SK-N-SH (cell line): ENCODE measurements around the gene LARGE1. TPM values are rescaled to one million over a fixed set of nuclear protein-coding genes. Genes with fewer than 3 reads are reported as not detected.

Experiments used
- CTCF ChIA-PET: fragments of 300-600, 350-600 bp; formaldehyde crosslinking; extraction: SDS; loops from one replicate; lab custom pipeline; 2021; lab: Yijun Ruan, JAX
- POLR2A ChIA-PET: fragments of 350-600 bp; sonication (Branson Sonifier 250); formaldehyde crosslinking; extraction: SDS; loops from one replicate; lab custom pipeline; 2020; ENCODE audit warnings: antibody characterized with exemption, inconsistent platforms; lab: Yijun Ruan, JAX
- DNase-seq: peaks from one replicate; pipeline ENCODE4 v3.0.0; 2012
- H2AFZ ChIP-seq: fragments of 200-600 bp; sonication (generic); 2 replicates; pipeline ENCODE4 v1.8.1; 2016; ENCODE audit warnings: antibody characterized with exemption, mild to moderate bottlenecking, low read depth
- H3F3A ChIP-seq: fragments of 200-600 bp; sonication (generic); replicated peaks from 2 replicates; pipeline ENCODE3; 2016; ENCODE audit warnings: antibody characterized with exemption, mild to moderate bottlenecking; ENCODE audit not compliant: insufficient read depth
- H3K27ac ChIP-seq, 2 experiments: fragments of 200-500 bp in 1 of 2; fragments of 200-600 bp in 1 of 2; sonication (Bioruptor generic) in 1 of 2; sonication (generic), shearing (Covaris generic) in 1 of 2; 2 replicates each; pipeline versions ENCODE4 v1.5.1 to v1.6.1; 2014 to 2016; ENCODE audit warnings: low read depth in 2 of 2, inconsistent platforms in 1 of 2, low read length in 1 of 2, mild to moderate bottlenecking in 1 of 2, mixed read lengths in 1 of 2
- H3K27me3 ChIP-seq: fragments of 200-600 bp; sonication (generic), shearing (Covaris generic); 2 replicates; pipeline ENCODE4 v1.6.1; 2016; ENCODE audit warnings: mixed run types; ENCODE audit not compliant: insufficient read depth
- H3K36me3 ChIP-seq, 2 experiments: fragments of 200-500 bp in 1 of 2; fragments of 200-600 bp in 1 of 2; sonication (Bioruptor generic) in 1 of 2; sonication (generic) in 1 of 2; replicated peaks in 1 of 2; 2 replicates each; pipeline versions ENCODE3 to v1.5.1; 2014 to 2016; ENCODE audit warnings: low read length in 1 of 2, mild to moderate bottlenecking in 1 of 2; ENCODE audit not compliant: insufficient read depth in 2 of 2, control insufficient read depth in 1 of 2
- H3K4me1 ChIP-seq, 2 experiments: fragments of 200-500 bp in 1 of 2; fragments of 200-600 bp in 1 of 2; sonication (Bioruptor generic) in 1 of 2; sonication (generic), shearing (Covaris generic) in 1 of 2; 2 replicates each; pipeline versions ENCODE4 v1.5.1 to v1.6.1; 2014 to 2016; ENCODE audit warnings: low read depth in 1 of 2, low read length in 1 of 2, mixed run types in 1 of 2; ENCODE audit not compliant: insufficient read depth in 2 of 2, control insufficient read depth in 1 of 2
- H3K4me2 ChIP-seq: fragments of 200-600 bp; sonication (generic), shearing (Covaris generic); 2 replicates; pipeline ENCODE4 v1.6.1; 2017; ENCODE audit warnings: mixed run types
- H3K4me3 ChIP-seq, 2 experiments: fragments of 200-500 bp in 1 of 2; fragments of 200-600 bp in 1 of 2; sonication (Bioruptor generic) in 1 of 2; sonication (generic), shearing (Covaris generic) in 1 of 2; 2 replicates each; pipeline versions ENCODE4 v1.5.1 to v1.8.1; 2014 to 2016; ENCODE audit warnings: low read depth in 2 of 2, inconsistent platforms in 1 of 2, low read length in 1 of 2, mild to moderate bottlenecking in 1 of 2, mixed read lengths in 1 of 2, moderate library complexity in 1 of 2
- H3K79me2 ChIP-seq: fragments of 200-600 bp; sonication (generic); 2 replicates; pipeline ENCODE4 v1.8.1; 2017; ENCODE audit warnings: mild to moderate bottlenecking; ENCODE audit not compliant: insufficient read depth
- H3K9ac ChIP-seq: fragments of 200-600 bp; sonication (generic); 2 replicates; pipeline ENCODE4 v1.6.1; 2017; ENCODE audit warnings: mixed run types
- H3K9me2 ChIP-seq: fragments of 200-600 bp; sonication (generic); 2 replicates; pipeline ENCODE4 v1.6.1; 2017; ENCODE audit warnings: mixed run types
- H3K9me3 ChIP-seq: fragments of 200-600 bp; sonication (generic); 2 replicates; pipeline ENCODE4 v1.6.1; 2017; ENCODE audit warnings: mixed run types, mild to moderate bottlenecking, moderate library complexity
- H4K20me1 ChIP-seq: fragments of 200-600 bp; sonication (generic); 2 replicates; pipeline ENCODE4 v1.6.1; 2017; ENCODE audit warnings: mild to moderate bottlenecking, mixed run types; ENCODE audit not compliant: insufficient read depth
- CHD2 ChIP-seq: fragments of 150-350 bp; IDR thresholded peaks from 2 replicates; pipeline ENCODE4 v1.6.1; 2018; ENCODE audit warnings: low read length; ENCODE audit not compliant: partially characterized antibody
- CTCF ChIP-seq: fragments of 200-600 bp; sonication (generic); IDR thresholded peaks from 2 replicates; pipeline ENCODE4 v1.6.1; 2017; ENCODE audit warnings: antibody characterized with exemption, mild to moderate bottlenecking, moderate library complexity
- EP300 ChIP-seq, 2 experiments: IDR thresholded peaks; 2 replicates each; pipeline versions ENCODE4 v1.4.0 to v1.6.1; 2012; ENCODE audit warnings: borderline replicate concordance in 1 of 2, low read depth in 1 of 2, low read length in 1 of 2
- GATA2 ChIP-seq: sonication (generic); formaldehyde crosslinking; IDR thresholded peaks from 2 replicates; pipeline ENCODE4 v1.5.0; 2020; ENCODE audit warnings: mild to moderate bottlenecking, missing genetic modification reagents
- IRF3 ChIP-seq: fragments of 150-350 bp; IDR thresholded peaks from 2 replicates; pipeline ENCODE4 v1.6.1; 2016; ENCODE audit warnings: mild to moderate bottlenecking, low read depth, low read length
- MXI1 ChIP-seq: IDR thresholded peaks from 2 replicates; pipeline ENCODE4 v1.6.1; 2012; ENCODE audit warnings: mild to moderate bottlenecking, low read depth, low read length, improper control_type of control experiment
- POLR2AphosphoS5 ChIP-seq: IDR thresholded peaks from 2 replicates; pipeline ENCODE4 v1.6.1; 2012; ENCODE audit warnings: low read depth, low read length
- RAD21 ChIP-seq: IDR thresholded peaks from 2 replicates; pipeline ENCODE4 v1.6.1; 2012; ENCODE audit warnings: mild to moderate bottlenecking, low read length
- RCOR1 ChIP-seq: fragments of 150-350 bp; IDR thresholded peaks from 2 replicates; pipeline ENCODE4 v1.6.1; 2017; ENCODE audit warnings: antibody characterized with exemption, low read length
- REST ChIP-seq: IDR thresholded peaks from 2 replicates; pipeline ENCODE4 v1.6.1; 2012; ENCODE audit warnings: mild to moderate bottlenecking, low read depth, low read length, moderate library complexity
- RXRA ChIP-seq: IDR thresholded peaks from 2 replicates; pipeline ENCODE4 v1.4.0; 2012; ENCODE audit warnings: low read depth, mild to moderate bottlenecking, borderline replicate concordance
- SMC3 ChIP-seq: IDR thresholded peaks from 2 replicates; pipeline ENCODE4 v1.6.1; 2012; ENCODE audit warnings: low read depth, low read length, improper control_type of control experiment
- TAF1 ChIP-seq: IDR thresholded peaks from 2 replicates; pipeline ENCODE4 v1.6.1; 2012; ENCODE audit warnings: low read depth, mild to moderate bottlenecking, low read length, moderate library complexity, borderline replicate concordance
- TEAD4 ChIP-seq: IDR thresholded peaks from 2 replicates; pipeline ENCODE4 v1.4.0; 2012; ENCODE audit warnings: mild to moderate bottlenecking, borderline replicate concordance; ENCODE audit not compliant: insufficient read depth
- YY1 ChIP-seq: IDR thresholded peaks from 2 replicates; pipeline ENCODE4 v1.4.0; 2012; ENCODE audit warnings: low read depth, mild to moderate bottlenecking
- ZBTB33 ChIP-seq: IDR thresholded peaks from 2 replicates; pipeline ENCODE4 v1.4.0; 2012; ENCODE audit warnings: low read depth, borderline replicate concordance
- WGBS: methylation state at CpG from one replicate; pipeline ENCODE4 v1.1.6; 2017; ENCODE audit warnings: low lambda C conversion rate; 5-methylcytosine and 5-hydroxymethylcytosine counted together
- polyA plus RNA-seq, 3 experiments: library from polyadenylated mRNA; depleted of rRNA; stranded (reverse); fragments of >200 nt; gene quantifications; 2 replicates each; pipeline ENCODE4 v1.2.3, GENCODE V29; 2012

LARGE1 gene
- polyA plus RNA-seq, 1 of the 3 experiments (the other 2 are of a cell fraction) = 1.1 TPM

GRCh38 chr22:33519071-33519973 is 401.0 kb downstream of the LARGE1 start:
- H3K4me1 ChIP-seq = no peaks in the 10 kb centered on the region
- H3K36me3 ChIP-seq = no peaks in the 10 kb centered on the region
- no peak overlapping the region for H3K27ac ChIP-seq
- CTCF ChIA-PET = interaction anchor here (0.7 to 6.3 kb wide), 46 partner anchors 9 to 1504 kb away, joined by 3 to 60 read pairs (median 5); partner anchors contain the start of gene LARGE1
- TF ChIP-seq REST (no peak), RAD21 (peak; percentile 78), CHD2 (no peak), SMC3 (peak; percentile 45; the same call in 1 of the 2 replicates), TAF1 (no peak), IRF3 (no peak), EP300 (IDR thresholded peaks at IDR 0.05; ENCODE audit: borderline replicate concordance in 1 of 2, low read depth in 1 of 2, low read length in 1 of 2) (no peak), POLR2AphosphoS5 (no peak), YY1 (no peak), RCOR1 (no peak), ZBTB33 (no peak), TEAD4 (no peak), CTCF (peak; percentile 53), MXI1 (no peak), GATA2 (CRISPR knock-in tag) (no peak), RXRA (no peak)
- TF ChIP-seq, all 33 proteins: peak for 3
- H3F3A ChIP-seq = no peaks in the 10 kb centered on the region
- no peak overlapping the region for H2AFZ ChIP-seq
- no peaks in the 10 kb centered on the region for H3K9me2 ChIP-seq
- no peaks in the 10 kb centered on the region for H3K9me3 ChIP-seq
- no peak overlapping the region for H3K4me2 ChIP-seq
- 55% methylated on average over 13 of the region's 13 CpGs for WGBS
- H4K20me1 ChIP-seq = no peaks in the 10 kb centered on the region
- H3K4me3 ChIP-seq = no peak overlapping the region; a peak in 1 of 4 replicates
- POLR2A ChIA-PET = no interaction called here
- peak; percentile 69 for DNase-seq
- H3K27me3 ChIP-seq = no peaks in the 10 kb centered on the region
- H3K9ac ChIP-seq = no peak overlapping the region
- no peaks in the 10 kb centered on the region for H3K79me2 ChIP-seq
